Nephron (organoid): ENCODE results near the gene ART3.

Source experiments
- H3K27ac Mint-ChIP-seq, 3 experiments: 2 replicates each; pipeline ENCODE4 v1.8.0; 2020; ENCODE audit warnings: mixed read lengths in 3 of 3, mild to moderate bottlenecking in 2 of 3, moderate library complexity in 1 of 3
- H3K27me3 Mint-ChIP-seq: 2 replicates; pipeline ENCODE4 v1.8.0; 2021; ENCODE audit warnings: low read depth, mild to moderate bottlenecking, moderate library complexity, mixed read lengths
- H3K36me3 Mint-ChIP-seq: 2 replicates; pipeline ENCODE4 v1.8.0; 2020; ENCODE audit warnings: low read depth, mixed read lengths
- H3K4me1 Mint-ChIP-seq: 2 replicates; pipeline ENCODE4 v1.8.0; 2020; ENCODE audit warnings: mixed read lengths
- H3K4me3 Mint-ChIP-seq, 3 experiments: 2 replicates each; pipeline ENCODE4 v1.8.0; 2020; ENCODE audit warnings: mild to moderate bottlenecking in 3 of 3, mixed read lengths in 3 of 3, moderate library complexity in 2 of 3
- H3K9me3 Mint-ChIP-seq: 2 replicates; pipeline ENCODE4 v1.8.0; 2020; ENCODE audit warnings: mixed read lengths
- CTCF ChIP-seq, 3 experiments: fragments of 200-600 bp; sonication (generic); IDR thresholded peaks; one replicate each; pipeline ENCODE4 v1.5.0; 2021; ENCODE audit warnings: antibody characterized with exemption in 3 of 3; ENCODE audit not compliant: unreplicated experiment in 3 of 3

ART3 gene

GRCh38 chr4:76058888-76059426 lies 15.6 kb upstream of the ART3 start:
- no peaks in the 10 kb centered on the region for H3K36me3 Mint-ChIP-seq
- TF ChIP-seq CTCF (IDR thresholded peaks at IDR 0.05; ENCODE audit: unreplicated experiment in 3 of 3), result no peak
- H3K27me3 Mint-ChIP-seq, result no peaks in the 10 kb centered on the region
- peaks cover 8% of the 10 kb centered on the region for H3K4me1 Mint-ChIP-seq
- no peaks in the 10 kb centered on the region for H3K9me3 Mint-ChIP-seq
- no peak overlapping the region for H3K27ac Mint-ChIP-seq
- no peak overlapping the region for H3K4me3 Mint-ChIP-seq

- H3K27ac Mint-ChIP-seq, result no peak overlapping the region
- H3K4me1 Mint-ChIP-seq, result peaks cover 7% of the 10 kb centered on the region
- no peak overlapping the region for H3K4me3 Mint-ChIP-seq
- H3K9me3 Mint-ChIP-seq, result no peaks in the 10 kb centered on the region
- TF ChIP-seq CTCF (IDR thresholded peaks at IDR 0.05; ENCODE audit: unreplicated experiment in 3 of 3), result no peak
- no peaks in the 10 kb centered on the region for H3K36me3 Mint-ChIP-seq
- no peaks in the 10 kb centered on the region for H3K27me3 Mint-ChIP-seq
Observed at GRCh38 chr4:76059750-76060149, 14.8 kb upstream of the ART3 start.

- Mint-ChIP-seq H3K36me3 (no peaks in the 10 kb centered on the region), H3K27me3 (no peaks in the 10 kb centered on the region), H3K4me1 (peaks cover under 1% of the 10 kb centered on the region), H3K4me3 (no peak overlapping the region), H3K9me3 (no peaks in the 10 kb centered on the region), H3K27ac (no peak overlapping the region)
- no peak for TF ChIP-seq CTCF (IDR thresholded peaks at IDR 0.05; ENCODE audit: unreplicated experiment in 3 of 3)
Observed at GRCh38 chr4:76060506-76060905, 14.0 kb upstream of the ART3 start.

- no peak for TF ChIP-seq CTCF (IDR thresholded peaks at IDR 0.05; ENCODE audit: unreplicated experiment in 3 of 3)
- no peaks in the 10 kb centered on the region for H3K36me3 Mint-ChIP-seq
- H3K27ac Mint-ChIP-seq, result no peak overlapping the region
- no peaks in the 10 kb centered on the region for H3K4me1 Mint-ChIP-seq
- H3K27me3 Mint-ChIP-seq, result no peaks in the 10 kb centered on the region
- H3K4me3 Mint-ChIP-seq, result no peak overlapping the region
- H3K9me3 Mint-ChIP-seq, result no peaks in the 10 kb centered on the region
Observed at GRCh38 chr4:76061421-76061820, 13.1 kb upstream of the ART3 start.

- H3K36me3 Mint-ChIP-seq, result no peaks in the 10 kb centered on the region
- no peaks in the 10 kb centered on the region for H3K27me3 Mint-ChIP-seq
- no peaks in the 10 kb centered on the region for H3K9me3 Mint-ChIP-seq
- no peaks in the 10 kb centered on the region for H3K4me1 Mint-ChIP-seq
- H3K4me3 Mint-ChIP-seq, result no peak overlapping the region
- TF ChIP-seq CTCF (IDR thresholded peaks at IDR 0.05; ENCODE audit: unreplicated experiment in 3 of 3), result no peak
- no peak overlapping the region for H3K27ac Mint-ChIP-seq
Observed at GRCh38 chr4:76061982-76062381, 12.5 kb upstream of the ART3 start.

- H3K4me1 Mint-ChIP-seq, result no peaks in the 10 kb centered on the region
- no peak overlapping the region for H3K4me3 Mint-ChIP-seq
- H3K9me3 Mint-ChIP-seq, result no peaks in the 10 kb centered on the region
- H3K36me3 Mint-ChIP-seq, result no peaks in the 10 kb centered on the region
- H3K27me3 Mint-ChIP-seq, result no peaks in the 10 kb centered on the region
- no peak for TF ChIP-seq CTCF (IDR thresholded peaks at IDR 0.05; ENCODE audit: unreplicated experiment in 3 of 3)
- H3K27ac Mint-ChIP-seq, result no peak overlapping the region
Observed at GRCh38 chr4:76066546-76066945, 8.0 kb upstream of the ART3 start.
